CD8-positive, alpha-beta memory T cell (primary cell): ENCODE measurements around the gene OLA1. TPM values are rescaled to one million over a fixed set of nuclear protein-coding genes. Genes with fewer than 3 reads are reported as not detected.

Experiments
- CTCF ChIA-PET: fragments of 350-600 bp; sonication (Branson Sonifier 250); formaldehyde crosslinking; loops from one replicate; lab custom pipeline; 2021; ENCODE audit warnings: antibody characterized with exemption; lab: Charles Lee
- POLR2A ChIA-PET: fragments of 350-600 bp; sonication (Branson Sonifier 250); formaldehyde crosslinking; loops from one replicate; lab custom pipeline; 2021; ENCODE audit warnings: antibody characterized with exemption; lab: Charles Lee
- DNase-seq, 5 donors: peaks; one replicate each; pipeline versions ENCODE4 v3.0.0 to v3.0.0-alpha.2; 2020 to 2022; ENCODE audit warnings: mixed read lengths in 1 of 5
- H3K27ac ChIP-seq: one replicate; pipeline ENCODE4 v1.7.0; 2013; ENCODE audit warnings: low read depth, mild to moderate bottlenecking, low read length, moderate library complexity
- H3K27me3 ChIP-seq: 2 replicates; pipeline ENCODE4 v1.7.0; 2013; ENCODE audit warnings: low read length, mild to moderate bottlenecking; ENCODE audit not compliant: insufficient read depth, poor library complexity, severe bottlenecking
- H3K36me3 ChIP-seq: 2 replicates; pipeline ENCODE4 v1.7.0; 2013; ENCODE audit warnings: mild to moderate bottlenecking, low read length, moderate library complexity; ENCODE audit not compliant: insufficient read depth
- H3K4me1 ChIP-seq: 2 replicates; pipeline ENCODE4 v1.7.0; 2013; ENCODE audit warnings: mild to moderate bottlenecking, low read length, moderate library complexity; ENCODE audit not compliant: insufficient read depth
- H3K4me3 ChIP-seq: 2 replicates; pipeline ENCODE4 v1.7.0; 2013; ENCODE audit warnings: mild to moderate bottlenecking, low read length
- H3K9me3 ChIP-seq: 2 replicates; pipeline ENCODE4 v1.7.0; 2013; ENCODE audit warnings: mild to moderate bottlenecking, low read length
- H3K27ac Mint-ChIP-seq, 8 donors: one replicate each; pipeline ENCODE4 v1.8.0; 2020 to 2021; ENCODE audit warnings: mixed read lengths in 8 of 8, mild to moderate bottlenecking in 6 of 8, inconsistent platforms in 3 of 8, moderate library complexity in 3 of 8
- H3K27me3 Mint-ChIP-seq, 2 donors: one replicate each; pipeline ENCODE4 v1.8.0; 2020 to 2021; ENCODE audit warnings: mixed read lengths in 2 of 2, mild to moderate bottlenecking in 1 of 2, moderate library complexity in 1 of 2
- H3K36me3 Mint-ChIP-seq, 3 donors: one replicate each; pipeline ENCODE4 v1.8.0; 2020 to 2021; ENCODE audit warnings: mixed read lengths in 3 of 3, inconsistent platforms in 1 of 3, mild to moderate bottlenecking in 1 of 3
- H3K4me1 Mint-ChIP-seq, 3 donors: one replicate each; pipeline ENCODE4 v1.8.0; 2020 to 2021; ENCODE audit warnings: mixed read lengths in 3 of 3, inconsistent platforms in 1 of 3, mild to moderate bottlenecking in 1 of 3
- H3K4me3 Mint-ChIP-seq, 7 donors: one replicate each; pipeline ENCODE4 v1.8.0; 2020 to 2021; ENCODE audit warnings: mixed read lengths in 7 of 7, mild to moderate bottlenecking in 6 of 7, moderate library complexity in 4 of 7, inconsistent platforms in 2 of 7
- H3K9me3 Mint-ChIP-seq, 5 donors: one replicate each; pipeline ENCODE4 v1.8.0; 2020 to 2022; ENCODE audit warnings: mixed read lengths in 5 of 5, mild to moderate bottlenecking in 3 of 5, moderate library complexity in 2 of 5, inconsistent platforms in 1 of 5
- polyA plus RNA-seq: library from polyadenylated mRNA; unstranded; fragments of 300-500 nt; fragmentation: Illumina TruSeq; gene quantifications from one replicate; pipeline ENCODE4 v1.2.3, GENCODE V29; 2021
- total RNA-seq, 2 experiments: library from RNA; stranded (reverse); gene quantifications; one replicate each; pipeline ENCODE4 v1.2.3, GENCODE V29; 2021

The OLA1 gene
- total and polyA plus RNA-seq, 3 experiments from 2014 or later: 63.4 to 146 (median 139) TPM

- ChIA-PET POLR2A (no interaction called here), CTCF (interaction anchor here (0.7 kb wide), 1 partner anchor 427 kb away, joined by 3 read pairs; no protein-coding TSS in a partner anchor)
- peaks cover 31 to 53% (median 44%) of the 10 kb centered on the region in 5 donors for H3K9me3 Mint-ChIP-seq
- H3K27me3 ChIP-seq: no peaks in the 10 kb centered on the region
- no peaks in the 10 kb centered on the region for H3K27me3 Mint-ChIP-seq
- no peak overlapping the region for H3K27ac ChIP-seq
- peaks cover 19 to 29% (median 23%) of the 10 kb centered on the region in 3 donors for H3K4me1 Mint-ChIP-seq
- no peak overlapping the region for H3K27ac Mint-ChIP-seq
- H3K9me3 ChIP-seq: peaks cover 5% of the 10 kb centered on the region
- H3K36me3 ChIP-seq: no peaks in the 10 kb centered on the region
- H3K4me3 Mint-ChIP-seq: no peak overlapping the region
- peaks cover 16 to 51% (median 34%) of the 10 kb centered on the region in 3 donors for H3K36me3 Mint-ChIP-seq
- no peak overlapping the region for H3K4me3 ChIP-seq
- no peaks in the 10 kb centered on the region for H3K4me1 ChIP-seq
- no peak for DNase-seq
These were observed 73.6 kb downstream of the OLA1 start for GRCh38 chr2:174174741-174175140.

GRCh38 chr2:174172802-174173355, 75.5 kb downstream of the OLA1 start:
- H3K4me3 Mint-ChIP-seq: peak overlapping the region in 3 of 7 donors; percentile 23 to 54 (median 27)
- ChIA-PET CTCF (no interaction called here), POLR2A (no interaction called here)
- no peaks in the 10 kb centered on the region for H3K36me3 ChIP-seq
- H3K27me3 Mint-ChIP-seq: no peaks in the 10 kb centered on the region
- H3K4me1 Mint-ChIP-seq: peaks cover 19 to 29% (median 23%) of the 10 kb centered on the region in 3 donors
- H3K4me3 ChIP-seq: no peak overlapping the region
- H3K36me3 Mint-ChIP-seq: peaks cover 22 to 68% (median 48%) of the 10 kb centered on the region in 3 donors
- no peak for DNase-seq
- no peak overlapping the region for H3K27ac ChIP-seq
- H3K27ac Mint-ChIP-seq: peak overlapping the region in 5 of 8 donors; percentile 19 to 90 (median 41)
- H3K9me3 Mint-ChIP-seq: peaks cover 44 to 72% (median 58%) of the 10 kb centered on the region in 5 donors
- no peaks in the 10 kb centered on the region for H3K4me1 ChIP-seq
- H3K9me3 ChIP-seq: peaks cover 5% of the 10 kb centered on the region
- no peaks in the 10 kb centered on the region for H3K27me3 ChIP-seq

- POLR2A ChIA-PET: no interaction called here
- H3K36me3 Mint-ChIP-seq: peaks cover 24 to 75% (median 51%) of the 10 kb centered on the region in 3 donors
These were observed 76.5 kb downstream of the OLA1 start for GRCh38 chr2:174171686-174172445.

GRCh38 chr2:174169372-174169771, 79.0 kb downstream of the OLA1 start:
- no peak for DNase-seq
- H3K27ac Mint-ChIP-seq: peak overlapping the region in 1 of 8 donors; percentile 18
- Histone ChIP-seq H3K27ac (no peak overlapping the region), H3K36me3 (no peaks in the 10 kb centered on the region), H3K27me3 (no peaks in the 10 kb centered on the region), H3K4me3 (no peak overlapping the region), H3K4me1 (no peaks in the 10 kb centered on the region), H3K9me3 (no peaks in the 10 kb centered on the region)
- peaks cover 13 to 24% (median 20%) of the 10 kb centered on the region in 3 donors for H3K4me1 Mint-ChIP-seq
- ChIA-PET CTCF (no interaction called here), POLR2A (no interaction called here)
- peaks cover 32 to 61% (median 42%) of the 10 kb centered on the region in 5 donors for H3K9me3 Mint-ChIP-seq
- H3K36me3 Mint-ChIP-seq: peaks cover 20 to 79% (median 41%) of the 10 kb centered on the region in 3 donors
- H3K4me3 Mint-ChIP-seq: no peak overlapping the region
- H3K27me3 Mint-ChIP-seq: no peaks in the 10 kb centered on the region

More at GRCh38 chr2:174171686-174172445, 76.5 kb downstream of the OLA1 start:
- Histone ChIP-seq H3K4me1 (no peaks in the 10 kb centered on the region), H3K36me3 (no peaks in the 10 kb centered on the region), H3K4me3 (no peak overlapping the region), H3K27me3 (no peaks in the 10 kb centered on the region), H3K27ac (no peak overlapping the region), H3K9me3 (peaks cover 5% of the 10 kb centered on the region)
- Mint-ChIP-seq H3K27me3 (no peaks in the 10 kb centered on the region), H3K4me3 (peak overlapping the region in 2 of 7 donors; percentile 23 to 54), H3K9me3 (peaks cover 48 to 76% (median 61%) of the 10 kb centered on the region in 5 donors), H3K27ac (peak overlapping the region in 2 of 8 donors; percentile 63 to 84), H3K4me1 (peaks cover 15 to 29% (median 23%) of the 10 kb centered on the region in 3 donors)
- no peak for DNase-seq
- CTCF ChIA-PET: no interaction called here

GRCh38 chr2:174166261-174166660, 82.1 kb downstream of the OLA1 start:
- Histone ChIP-seq H3K27ac (no peak overlapping the region), H3K4me3 (no peak overlapping the region), H3K9me3 (no peaks in the 10 kb centered on the region), H3K27me3 (no peaks in the 10 kb centered on the region), H3K36me3 (no peaks in the 10 kb centered on the region), H3K4me1 (no peaks in the 10 kb centered on the region)
- CTCF ChIA-PET: no interaction called here
- no peak for DNase-seq
- Mint-ChIP-seq H3K4me3 (no peak overlapping the region), H3K4me1 (peaks cover 0 to 6% (median 0%) of the 10 kb centered on the region in 3 donors), H3K36me3 (peaks cover 16 to 69% (median 28%) of the 10 kb centered on the region in 3 donors), H3K9me3 (peaks cover 24 to 38% (median 27%) of the 10 kb centered on the region in 5 donors), H3K27ac (no peak overlapping the region), H3K27me3 (no peaks in the 10 kb centered on the region)
- POLR2A ChIA-PET: no interaction called here

GRCh38 chr2:174161490-174161889, 86.8 kb downstream of the OLA1 start:
- H3K4me3 Mint-ChIP-seq: no peak overlapping the region
- CTCF ChIA-PET: no interaction called here

GRCh38 chr2:174158003-174158402, 90.3 kb downstream of the OLA1 start:
- Mint-ChIP-seq H3K27ac (no peak overlapping the region), H3K9me3 (no peaks in the 10 kb centered on the region), H3K36me3 (peaks cover 3 to 8% (median 7%) of the 10 kb centered on the region in 3 donors), H3K4me3 (no peak overlapping the region), H3K4me1 (peaks cover 0 to 6% (median 2%) of the 10 kb centered on the region in 3 donors), H3K27me3 (no peaks in the 10 kb centered on the region)
- CTCF ChIA-PET: interaction anchor here (1.6 kb wide), 1 partner anchor 183 kb away, joined by 6 read pairs; no protein-coding TSS in a partner anchor
- H3K4me1 ChIP-seq: no peaks in the 10 kb centered on the region
- no peak overlapping the region for H3K27ac ChIP-seq
- no peaks in the 10 kb centered on the region for H3K9me3 ChIP-seq
- POLR2A ChIA-PET: no interaction called here
- H3K4me3 ChIP-seq: no peak overlapping the region
- H3K36me3 ChIP-seq: no peaks in the 10 kb centered on the region
- H3K27me3 ChIP-seq: no peaks in the 10 kb centered on the region
- DNase-seq: peak in 3 of 5 donors; percentile 3 to 5 (median 5)

More at GRCh38 chr2:174161490-174161889, 86.8 kb downstream of the OLA1 start:
- Histone ChIP-seq H3K27me3 (no peaks in the 10 kb centered on the region), H3K27ac (no peak overlapping the region), H3K4me1 (no peaks in the 10 kb centered on the region), H3K9me3 (no peaks in the 10 kb centered on the region), H3K4me3 (no peak overlapping the region), H3K36me3 (no peaks in the 10 kb centered on the region)
- Mint-ChIP-seq H3K9me3 (peaks cover 0 to 1% (median 0%) of the 10 kb centered on the region in 5 donors), H3K27me3 (no peaks in the 10 kb centered on the region), H3K4me1 (peaks cover 0 to 6% (median 0%) of the 10 kb centered on the region in 3 donors), H3K36me3 (peaks cover 7 to 33% (median 11%) of the 10 kb centered on the region in 3 donors), H3K27ac (no peak overlapping the region)
- DNase-seq: no peak
- POLR2A ChIA-PET: no interaction called here

- CTCF ChIA-PET: interaction anchor here (1.6 kb wide), 1 partner anchor 184 kb away, joined by 6 read pairs; no protein-coding TSS in a partner anchor
- peaks cover 2 to 6% (median 3%) of the 10 kb centered on the region in 3 donors for H3K4me1 Mint-ChIP-seq
- POLR2A ChIA-PET: no interaction called here
These were observed 91.3 kb downstream of the OLA1 start for GRCh38 chr2:174157053-174157452.

More at GRCh38 chr2:174157053-174157452, 91.3 kb downstream of the OLA1 start:
- DNase-seq: no peak
- Mint-ChIP-seq H3K36me3 (peaks cover 3 to 8% (median 5%) of the 10 kb centered on the region in 3 donors), H3K9me3 (no peaks in the 10 kb centered on the region), H3K27ac (no peak overlapping the region), H3K4me3 (no peak overlapping the region), H3K27me3 (no peaks in the 10 kb centered on the region)
- no peak overlapping the region for H3K27ac ChIP-seq
- no peaks in the 10 kb centered on the region for H3K36me3 ChIP-seq
- no peaks in the 10 kb centered on the region for H3K9me3 ChIP-seq
- H3K4me3 ChIP-seq: no peak overlapping the region
- no peaks in the 10 kb centered on the region for H3K27me3 ChIP-seq
- H3K4me1 ChIP-seq: no peaks in the 10 kb centered on the region
